Epithelial cell of proximal tubule (primary cell): ENCODE data around the gene OR52A5. TPM values are rescaled to one million over a fixed set of nuclear protein-coding genes. Genes with fewer than 3 reads are reported as not detected.
"Not testable (repeated sequence)": the region's sequence is repeated elsewhere in the genome, so short reads cannot be mapped to it uniquely, and the experiment has no call there.

Experiments
- DNase-seq: peaks from one replicate; pipeline ENCODE4 v3.0.0-alpha.2; 2011; ENCODE audit warnings: low read depth
- H3K4me3 ChIP-seq: 2 replicates; pipeline ENCODE4 v1.5.1; 2011; ENCODE audit warnings: low read depth, mild to moderate bottlenecking, low read length
- total RNA-seq: library from RNA; depleted of rRNA; stranded (reverse); fragments of >200 nt; gene quantifications from 2 replicates; pipeline ENCODE4 v1.2.3, GENCODE V29; 2015
- TF ChIP-seq, protein P1 (sequence below): conservative IDR thresholded peaks from 2 replicates; pipeline ENCODE4 v1.5.1; 2012; ENCODE audit warnings: low read depth, mild to moderate bottlenecking, low read length

OR52A5 gene
- total RNA-seq, 1 donor from 2014 or later: not detected

- no peak for DNase-seq
- TF ChIP-seq, protein P1, sequence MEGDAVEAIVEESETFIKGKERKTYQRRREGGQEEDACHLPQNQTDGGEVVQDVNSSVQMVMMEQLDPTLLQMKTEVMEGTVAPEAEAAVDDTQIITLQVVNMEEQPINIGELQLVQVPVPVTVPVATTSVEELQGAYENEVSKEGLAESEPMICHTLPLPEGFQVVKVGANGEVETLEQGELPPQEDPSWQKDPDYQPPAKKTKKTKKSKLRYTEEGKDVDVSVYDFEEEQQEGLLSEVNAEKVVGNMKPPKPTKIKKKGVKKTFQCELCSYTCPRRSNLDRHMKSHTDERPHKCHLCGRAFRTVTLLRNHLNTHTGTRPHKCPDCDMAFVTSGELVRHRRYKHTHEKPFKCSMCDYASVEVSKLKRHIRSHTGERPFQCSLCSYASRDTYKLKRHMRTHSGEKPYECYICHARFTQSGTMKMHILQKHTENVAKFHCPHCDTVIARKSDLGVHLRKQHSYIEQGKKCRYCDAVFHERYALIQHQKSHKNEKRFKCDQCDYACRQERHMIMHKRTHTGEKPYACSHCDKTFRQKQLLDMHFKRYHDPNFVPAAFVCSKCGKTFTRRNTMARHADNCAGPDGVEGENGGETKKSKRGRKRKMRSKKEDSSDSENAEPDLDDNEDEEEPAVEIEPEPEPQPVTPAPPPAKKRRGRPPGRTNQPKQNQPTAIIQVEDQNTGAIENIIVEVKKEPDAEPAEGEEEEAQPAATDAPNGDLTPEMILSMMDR: no peak
- no peak within 1 kb of the TSS for H3K4me3 ChIP-seq
Observed at GRCh38 chr11:5154657-5155056, 16.5 kb upstream of the OR52A5 start, which contains the start of gene OR52A1. OR52A1 (minus strand) TSS chr11:5154757; CDS start chr11:5152369, 2,388 bp downstream.

GRCh38 chr11:5153574-5154431 lies 15.6 kb upstream of the OR52A5 start:
- no peak overlapping the region for H3K4me3 ChIP-seq
- no peak for DNase-seq
- TF ChIP-seq, protein P1: no peak

GRCh38 chr11:5151713-5152153 lies 13.6 kb upstream of the OR52A5 start:
- no peak for DNase-seq
- no peak overlapping the region for H3K4me3 ChIP-seq
- TF ChIP-seq, protein P1: no peak

DNA sequence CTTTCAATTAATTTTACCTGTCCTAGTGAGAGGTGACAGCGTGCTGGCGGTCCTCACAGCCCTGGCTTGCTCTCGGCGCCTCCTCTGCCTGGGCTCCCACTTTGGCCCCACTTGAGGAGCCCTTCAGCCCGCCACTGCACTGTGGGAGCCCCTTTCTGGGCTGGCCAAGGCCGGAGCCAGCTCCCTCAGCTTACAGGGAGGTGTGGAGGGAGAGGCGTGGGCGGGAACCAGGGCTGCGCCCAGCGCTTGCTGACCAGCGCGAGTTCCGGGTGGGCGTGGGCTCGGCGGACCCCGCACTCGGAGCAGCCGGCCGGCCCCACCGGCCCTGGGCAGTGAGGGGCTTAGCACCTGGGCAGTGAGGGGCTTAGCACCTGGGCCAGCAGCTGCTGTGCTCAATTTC lies 6.0 kb upstream of the OR52A5 start:
- H3K4me3 ChIP-seq, DNase-seq: not testable (repeated sequence)

DNA sequence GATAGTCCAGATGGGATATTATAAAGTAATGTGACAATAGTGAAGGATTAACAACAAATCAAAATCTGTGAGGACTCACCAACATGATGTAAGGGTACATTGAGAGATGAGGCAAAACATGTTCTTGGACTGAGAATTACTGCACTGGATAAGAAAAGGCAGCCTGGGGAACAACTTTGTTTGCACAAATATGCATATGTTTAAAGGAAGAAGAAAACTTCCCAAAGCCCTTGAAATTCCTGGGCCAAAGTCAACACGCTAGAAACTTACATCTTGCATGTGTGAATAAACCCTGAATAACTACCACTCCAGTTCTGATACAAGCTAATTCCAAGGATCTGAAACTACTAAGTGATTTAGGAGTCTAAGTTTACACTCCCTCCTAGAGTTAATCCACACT lies 1.1 kb downstream of the OR52A5 start:
- no peak overlapping the region for H3K4me3 ChIP-seq
- no peak for DNase-seq
- TF ChIP-seq, protein P1: no peak

GRCh38 chr11:5136261-5136660 lies 1.9 kb downstream of the OR52A5 start:
- no peak for DNase-seq
- H3K4me3 ChIP-seq: no peak overlapping the region
- TF ChIP-seq, protein P1: no peak

DNA sequence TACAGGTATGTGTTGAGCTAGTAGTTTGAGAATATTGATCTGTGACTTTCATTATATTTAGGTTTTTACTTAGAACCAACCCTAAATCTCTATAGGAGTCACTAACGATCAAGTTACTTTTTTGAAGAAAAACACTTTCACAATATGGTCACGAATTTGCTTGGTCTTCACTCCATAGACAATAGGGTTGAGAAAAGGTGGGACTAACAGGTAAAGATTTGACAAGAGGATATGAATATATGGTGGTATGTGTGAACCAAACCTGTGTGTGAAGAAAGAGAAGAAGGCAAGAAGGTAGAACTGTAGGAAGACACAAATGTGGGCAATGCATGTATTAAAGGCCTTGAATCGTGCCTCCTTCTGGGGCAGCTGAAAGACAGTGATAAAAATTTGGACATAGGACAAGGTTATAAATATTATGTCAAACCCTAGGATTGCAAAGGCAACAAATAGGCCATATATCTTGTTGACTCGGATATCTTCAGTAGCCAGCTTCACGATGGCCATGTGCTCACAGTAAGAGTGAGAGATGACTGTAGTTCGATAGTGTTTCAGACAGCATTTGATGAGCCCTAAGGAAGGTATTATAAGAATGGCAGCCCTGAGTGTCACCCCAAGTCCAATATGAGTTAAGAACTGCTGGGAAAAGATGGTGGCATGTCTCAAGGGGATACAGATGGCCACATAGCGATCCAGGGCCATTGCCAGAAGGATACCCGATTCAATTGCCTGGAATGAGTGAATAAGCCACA lies 6.4 kb downstream of the OR52A5 start:
- TF ChIP-seq, protein P1: no peak
- no peak overlapping the region for H3K4me3 ChIP-seq
- no peak for DNase-seq
